GM18498 (cell line): ENCODE data around the gene DAB1.
"Not testable (repeated sequence)": the region's sequence is repeated elsewhere in the genome, so short reads cannot be mapped to it uniquely, and the experiment has no call there.

Experiments used
- ATAC-seq: cut with Tn5 transposase; IDR thresholded peaks from one replicate; pipeline ENCODE4 v1.9.1; 2021; ENCODE audit warnings: mild to moderate bottlenecking, moderate library complexity; ENCODE audit not compliant: unreplicated experiment

DAB1 gene

GRCh38 chr1:57362480-57362879, 61.4 kb downstream of the DAB1 start:
- ATAC-seq: no peak

GRCh38 chr1:57361516-57361915, 62.3 kb downstream of the DAB1 start:
- ATAC-seq: no peak

- ATAC-seq: no peak
Measured at GRCh38 chr1:57360846-57361407, 62.9 kb downstream of the DAB1 start.

- no peak for ATAC-seq
Measured at GRCh38 chr1:57357462-57357861, 66.4 kb downstream of the DAB1 start.

- no peak for ATAC-seq
Measured at GRCh38 chr1:57353654-57354053, 70.2 kb downstream of the DAB1 start.

GRCh38 chr1:57350610-57351009, 73.2 kb downstream of the DAB1 start:
- no peak for ATAC-seq

GRCh38 chr1:57348921-57349320, 74.9 kb downstream of the DAB1 start:
- no peak for ATAC-seq

GRCh38 chr1:57345916-57346315, 77.9 kb downstream of the DAB1 start:
- ATAC-seq: no peak

- ATAC-seq: no peak
Measured at GRCh38 chr1:57344265-57344664, 79.6 kb downstream of the DAB1 start.

GRCh38 chr1:57343298-57343915, 80.5 kb downstream of the DAB1 start:
- not testable (repeated sequence) for ATAC-seq

- no peak for ATAC-seq
Measured at GRCh38 chr1:57341721-57342120, 82.1 kb downstream of the DAB1 start.

- no peak for ATAC-seq
Measured at GRCh38 chr1:57340334-57341070, 83.4 kb downstream of the DAB1 start.

- no peak for ATAC-seq
Measured at GRCh38 chr1:57337623-57338022, 86.2 kb downstream of the DAB1 start.

- no peak for ATAC-seq
Measured at GRCh38 chr1:57336793-57337192, 87.1 kb downstream of the DAB1 start.

GRCh38 chr1:57331620-57332019, 92.2 kb downstream of the DAB1 start:
- no peak for ATAC-seq

- ATAC-seq: no peak
Measured at GRCh38 chr1:57329937-57330336, 93.9 kb downstream of the DAB1 start.

- no peak for ATAC-seq
Measured at GRCh38 chr1:57329001-57329527, 94.8 kb downstream of the DAB1 start.

- no peak for ATAC-seq
Measured at GRCh38 chr1:57327946-57328345, 95.9 kb downstream of the DAB1 start.

- no peak for ATAC-seq
Measured at GRCh38 chr1:57327336-57327735, 96.5 kb downstream of the DAB1 start.

- ATAC-seq: no peak
Measured at GRCh38 chr1:57325536-57325935, 98.3 kb downstream of the DAB1 start.

GRCh38 chr1:57325117-57325516, 98.7 kb downstream of the DAB1 start:
- ATAC-seq: no peak

GRCh38 chr1:57324388-57324787, 99.5 kb downstream of the DAB1 start:
- ATAC-seq: no peak
